HG02943 (cell line): ENCODE results near the gene SPTBN1.

ENCODE experiments used
- ATAC-seq: cut with Tn5 transposase; IDR thresholded peaks from one replicate; pipeline ENCODE4 v1.9.1; 2021; ENCODE audit warnings: mild to moderate bottlenecking, low read depth, moderate library complexity; ENCODE audit not compliant: unreplicated experiment

Gene SPTBN1

DNA sequence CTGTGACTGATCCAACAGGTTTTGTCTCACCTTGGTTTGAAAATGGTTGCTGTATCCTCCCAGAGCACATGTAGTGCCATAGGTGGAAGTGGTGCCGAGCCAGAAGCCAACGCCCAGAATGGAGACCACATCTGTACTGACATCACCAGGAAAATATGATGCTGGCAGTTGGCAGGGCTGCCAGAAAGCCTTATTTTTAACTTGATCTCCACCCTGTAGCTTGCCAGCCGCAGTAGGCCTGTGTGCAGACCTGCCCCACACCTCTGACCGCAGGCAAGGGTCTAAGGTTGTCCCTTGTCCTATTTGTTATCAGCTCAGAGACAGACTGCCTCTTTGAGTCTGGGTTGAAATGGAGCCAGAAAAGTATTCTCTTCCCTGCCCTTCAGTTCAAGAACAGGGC is 143.8 kb downstream of the SPTBN1 start:
- ATAC-seq, result no peak

DNA sequence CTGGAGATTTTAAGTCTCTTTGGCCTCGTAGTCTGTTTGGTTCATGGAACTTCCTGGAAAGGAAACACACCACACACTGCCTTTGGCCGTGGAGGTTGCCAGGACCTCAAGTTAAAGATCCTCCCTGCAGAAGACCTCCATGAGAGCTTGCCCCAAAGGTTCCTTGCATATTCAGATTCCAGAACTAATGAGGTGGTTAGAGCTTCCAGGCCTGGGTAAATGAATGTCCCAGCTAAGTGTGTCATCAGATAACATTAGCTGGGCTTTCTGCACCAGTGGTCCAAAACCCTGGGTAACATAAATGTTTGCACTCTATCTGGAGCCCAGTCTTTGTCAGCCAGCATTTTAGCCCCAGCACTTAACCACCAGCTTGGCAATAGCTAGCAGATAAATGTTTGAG is 145.2 kb downstream of the SPTBN1 start:
- ATAC-seq, result no peak

DNA sequence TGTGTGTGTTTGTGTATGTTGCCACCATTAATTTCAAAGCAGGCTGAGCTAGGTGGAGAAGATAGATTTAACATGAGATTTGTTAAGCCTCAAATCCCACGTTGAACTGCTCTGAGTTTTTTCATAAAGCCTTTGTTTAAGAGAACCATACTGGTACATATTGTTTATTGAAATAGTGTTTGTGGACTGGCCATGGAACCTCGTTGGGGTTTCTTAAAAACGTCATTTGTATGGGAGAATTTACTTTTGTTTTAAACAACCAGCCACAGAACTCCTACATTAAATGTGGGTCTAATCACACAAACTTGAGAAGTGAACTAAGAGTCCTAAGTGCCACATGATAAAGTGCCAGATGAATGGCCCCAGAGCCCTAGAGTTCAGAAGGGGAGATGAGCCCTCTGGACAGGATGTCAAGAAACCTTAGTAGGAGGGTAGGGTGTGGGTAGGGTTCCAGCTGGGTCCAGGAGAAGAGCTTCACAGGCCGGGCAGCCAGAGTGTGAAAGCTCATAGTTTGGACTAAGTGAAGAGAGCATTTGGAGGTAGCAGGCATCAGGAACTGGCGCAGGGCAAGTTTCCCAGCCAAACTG is 146.7 kb downstream of the SPTBN1 start:
- no peak for ATAC-seq

DNA sequence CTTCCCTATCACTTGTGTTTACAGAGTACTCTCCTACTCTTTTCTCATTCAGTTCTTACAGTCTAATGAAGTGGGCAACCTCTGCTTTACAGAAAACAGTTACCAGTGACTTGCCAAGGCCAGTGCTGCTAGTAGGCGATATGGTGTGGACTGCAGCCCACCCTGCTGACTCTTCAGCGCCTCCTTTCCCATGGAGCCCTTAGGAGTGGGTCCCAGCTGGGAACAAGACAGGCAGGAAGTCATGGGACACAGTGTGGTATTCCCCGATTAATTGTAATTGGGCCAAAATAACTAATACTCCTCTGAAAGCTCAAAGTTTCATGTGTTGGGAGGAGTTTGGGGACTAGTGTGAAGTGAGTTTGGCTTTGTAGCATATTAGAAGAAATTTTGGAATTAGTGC is 147.2 kb downstream of the SPTBN1 start:
- no peak for ATAC-seq

DNA sequence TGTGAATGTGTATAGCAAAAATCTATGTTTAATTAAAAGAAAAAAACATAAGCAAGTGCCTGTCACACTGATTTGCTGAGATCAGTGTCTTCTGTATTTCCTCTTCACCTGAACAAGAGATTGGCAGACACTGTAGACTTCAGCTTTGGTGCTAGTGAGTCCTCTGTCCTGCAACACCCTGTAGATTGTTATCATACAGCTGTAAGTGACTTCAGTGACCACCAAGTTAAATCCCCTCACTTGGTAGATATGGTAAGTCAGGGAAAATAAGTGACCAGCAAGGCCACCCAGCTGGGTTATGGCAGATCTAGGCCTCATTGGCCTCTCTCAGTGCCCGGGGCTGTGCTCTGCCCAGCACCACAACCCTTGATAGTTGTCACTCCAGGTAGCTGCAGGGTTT is 147.7 kb downstream of the SPTBN1 start:
- ATAC-seq, result no peak

DNA sequence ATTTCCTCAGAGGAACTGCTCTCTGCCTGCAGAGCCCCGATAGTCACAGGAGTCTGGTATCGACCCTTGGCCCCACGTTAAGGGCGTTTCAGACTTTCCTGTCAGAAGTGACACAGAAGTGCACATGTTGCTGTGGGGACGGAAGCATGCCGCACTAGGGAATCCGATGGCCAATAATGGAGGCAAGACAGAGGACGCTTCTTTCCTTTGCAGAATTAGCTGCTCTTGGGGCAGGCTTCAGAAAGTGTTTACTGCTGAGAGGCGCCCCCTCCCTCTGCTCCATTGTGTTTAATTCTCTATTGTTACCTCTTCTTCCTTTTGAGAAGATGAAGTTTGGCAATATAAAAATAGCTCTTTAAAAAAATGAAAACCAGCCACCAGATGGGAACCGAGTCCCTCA is 148.7 kb downstream of the SPTBN1 start:
- ATAC-seq, result peak; percentile 56

DNA sequence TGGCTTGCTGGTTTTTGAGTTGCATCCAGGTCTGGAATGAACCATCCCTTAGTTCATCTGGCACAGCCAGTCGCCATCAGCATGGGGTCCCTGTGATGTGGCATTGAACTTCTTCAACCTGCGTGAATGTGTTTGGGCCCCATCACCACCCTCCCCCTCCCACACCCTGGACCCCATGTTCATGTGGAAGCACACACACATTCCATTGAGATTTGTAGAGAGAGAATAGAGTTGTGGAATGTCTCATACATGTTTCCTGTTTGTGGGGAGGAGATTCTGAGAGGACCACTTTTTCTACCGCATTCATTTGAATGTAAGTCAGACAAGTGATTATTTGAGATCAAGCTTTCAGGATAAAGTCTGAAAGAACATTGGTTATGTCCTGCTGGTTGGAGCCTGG is 149.7 kb downstream of the SPTBN1 start:
- no peak for ATAC-seq

DNA sequence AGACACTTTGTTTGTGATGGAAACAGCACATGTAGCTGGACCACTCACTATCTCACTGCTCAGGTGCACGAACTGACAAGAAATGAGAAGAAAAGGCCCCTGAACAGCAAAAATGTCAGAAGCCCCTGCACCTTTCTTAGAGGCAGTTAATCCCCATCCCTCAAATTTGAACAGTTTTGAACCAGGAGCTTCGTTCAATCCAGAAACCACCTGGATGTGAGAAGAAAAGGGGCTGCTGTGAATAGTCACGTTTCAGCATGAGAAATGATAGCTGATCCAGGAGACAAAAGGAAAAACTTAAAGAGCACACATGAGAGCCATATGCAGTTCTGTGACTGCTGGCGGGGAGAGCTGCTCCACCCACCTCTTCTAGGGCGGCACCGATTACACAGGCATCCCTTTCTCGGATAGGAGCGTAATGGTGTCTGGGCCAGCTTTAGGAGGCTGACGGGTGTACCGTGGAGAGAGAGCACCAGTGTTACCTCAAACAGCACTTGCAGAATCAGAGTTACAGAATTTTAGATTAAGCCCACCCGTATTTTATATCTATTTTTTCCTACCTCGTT is 150.3 kb downstream of the SPTBN1 start:
- no peak for ATAC-seq

DNA sequence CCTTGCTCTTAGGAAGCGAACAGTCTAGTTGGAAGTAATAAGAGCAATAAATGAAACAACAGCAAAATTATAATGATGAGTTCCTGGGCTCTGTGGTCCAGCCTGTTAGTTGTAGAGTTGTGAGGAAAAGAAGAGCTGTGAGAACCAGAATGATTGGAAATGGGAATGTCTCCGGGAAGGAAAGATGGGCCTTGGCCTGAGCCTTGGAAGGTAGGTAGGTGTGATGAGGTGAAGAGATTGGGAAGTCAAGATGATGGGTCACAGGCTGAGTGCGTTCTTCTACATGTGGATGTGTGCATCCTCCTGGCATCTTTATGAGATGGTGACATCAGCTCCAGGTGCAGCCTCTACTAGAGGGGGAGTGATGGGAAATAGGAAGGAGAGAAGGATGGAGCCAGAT is 152.1 kb downstream of the SPTBN1 start:
- ATAC-seq, result no peak

DNA sequence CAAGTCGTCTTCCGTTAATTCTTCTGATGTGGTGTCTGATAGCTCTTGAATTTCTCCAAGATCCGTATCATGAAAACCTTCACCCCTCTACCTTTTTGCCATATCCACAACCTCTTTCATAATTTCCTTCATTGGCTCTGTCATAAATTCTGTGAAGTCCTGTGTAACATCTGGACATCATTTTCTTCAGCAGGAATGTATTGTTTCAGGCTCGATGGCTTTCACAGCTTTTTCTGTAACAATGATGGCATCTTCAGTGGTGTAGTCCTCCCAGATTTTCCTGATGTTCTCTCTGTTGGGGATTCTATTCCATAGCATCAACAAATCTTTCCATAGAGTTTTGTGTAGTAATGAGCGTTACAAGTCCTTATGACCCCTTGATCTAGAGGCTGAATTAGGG is 153.1 kb downstream of the SPTBN1 start:
- ATAC-seq, result no peak

DNA sequence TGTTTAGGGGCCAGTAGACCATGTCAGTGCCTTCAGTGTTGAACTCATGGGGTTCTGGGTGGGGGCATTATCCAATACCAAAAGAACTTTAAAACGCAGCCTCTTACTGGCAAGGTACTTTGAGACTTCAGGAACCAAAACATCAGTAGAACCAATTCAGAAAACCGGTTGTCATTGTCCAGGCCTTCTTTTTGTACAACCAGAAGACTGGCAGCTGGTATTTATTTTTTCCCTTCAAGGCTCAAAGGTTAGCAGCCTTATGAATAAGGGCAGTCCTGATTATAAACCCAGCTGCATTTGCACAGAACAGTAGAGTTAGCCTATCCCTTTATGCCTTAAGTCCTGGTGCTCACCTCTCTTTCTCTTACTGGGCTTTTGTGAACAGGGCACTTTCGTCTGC is 153.5 kb downstream of the SPTBN1 start:
- ATAC-seq, result no peak

DNA sequence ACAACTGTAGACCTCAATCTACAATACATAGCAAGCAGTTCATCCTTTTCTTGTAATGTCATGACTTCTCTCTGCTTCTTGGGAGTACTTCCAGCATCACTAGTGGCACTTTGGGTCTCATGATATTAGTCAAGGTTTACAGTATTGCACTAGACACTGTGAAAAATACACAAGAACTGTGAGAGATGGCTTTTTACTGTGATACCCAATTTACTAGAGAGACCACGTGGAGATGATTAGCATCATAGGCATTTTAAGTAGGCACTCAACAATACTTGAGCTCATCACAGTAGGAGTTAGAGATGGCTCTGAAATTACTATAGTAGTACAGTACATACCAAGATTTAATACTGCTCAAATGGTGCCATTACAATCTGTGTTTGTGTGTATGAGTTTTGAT is 154.6 kb downstream of the SPTBN1 start:
- no peak for ATAC-seq

DNA sequence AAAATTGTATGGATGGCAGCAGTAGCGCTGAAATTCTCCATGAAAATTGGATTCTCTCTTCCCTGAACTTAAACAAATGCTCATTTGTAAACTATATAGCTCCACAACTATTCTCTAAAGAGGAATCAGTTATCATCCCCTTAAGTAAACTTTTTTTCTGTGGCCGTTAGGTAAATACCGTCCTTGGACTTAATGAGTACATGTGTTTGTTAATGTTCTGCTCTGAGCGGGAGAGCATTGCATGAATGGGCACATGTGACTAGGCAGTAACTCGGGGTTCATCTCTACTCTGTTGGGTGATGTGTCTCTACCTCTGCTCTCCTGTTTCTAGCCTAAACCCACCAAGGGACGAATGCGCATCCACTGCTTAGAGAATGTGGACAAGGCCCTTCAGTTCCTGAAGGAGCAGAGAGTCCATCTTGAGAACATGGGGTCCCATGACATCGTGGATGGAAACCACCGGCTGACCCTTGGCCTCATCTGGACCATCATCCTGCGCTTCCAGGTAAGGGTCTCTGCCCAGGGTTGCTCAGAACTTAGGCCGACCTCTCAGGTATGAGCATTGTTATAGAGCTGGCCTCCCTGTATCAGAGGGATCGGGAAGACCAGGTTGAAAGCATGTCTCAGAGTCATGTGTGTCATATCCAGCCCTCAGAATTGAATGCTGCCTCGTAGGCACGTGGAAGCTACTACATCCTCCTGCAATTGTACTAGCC is 155.9 kb downstream of the SPTBN1 start:
- ATAC-seq, result no peak

DNA sequence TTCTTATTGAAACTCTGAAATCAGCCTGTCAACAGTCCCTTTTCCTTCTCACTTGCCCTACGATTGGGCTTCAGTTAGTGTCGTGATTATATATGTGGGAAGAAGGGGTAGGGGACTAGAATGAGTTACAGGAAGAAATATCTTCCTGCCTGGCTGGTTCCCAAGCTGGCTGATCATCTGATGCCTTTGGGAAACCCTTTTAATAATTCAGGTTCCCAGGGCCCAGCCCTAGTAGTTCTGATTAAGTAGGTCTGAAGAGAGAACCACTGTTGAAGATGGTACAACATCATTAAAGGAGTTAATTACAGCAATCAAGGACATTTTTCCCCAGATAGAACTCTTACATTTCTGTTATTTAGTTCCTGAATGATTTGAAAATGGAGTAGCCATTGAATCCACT is 157.3 kb downstream of the SPTBN1 start:
- no peak for ATAC-seq

DNA sequence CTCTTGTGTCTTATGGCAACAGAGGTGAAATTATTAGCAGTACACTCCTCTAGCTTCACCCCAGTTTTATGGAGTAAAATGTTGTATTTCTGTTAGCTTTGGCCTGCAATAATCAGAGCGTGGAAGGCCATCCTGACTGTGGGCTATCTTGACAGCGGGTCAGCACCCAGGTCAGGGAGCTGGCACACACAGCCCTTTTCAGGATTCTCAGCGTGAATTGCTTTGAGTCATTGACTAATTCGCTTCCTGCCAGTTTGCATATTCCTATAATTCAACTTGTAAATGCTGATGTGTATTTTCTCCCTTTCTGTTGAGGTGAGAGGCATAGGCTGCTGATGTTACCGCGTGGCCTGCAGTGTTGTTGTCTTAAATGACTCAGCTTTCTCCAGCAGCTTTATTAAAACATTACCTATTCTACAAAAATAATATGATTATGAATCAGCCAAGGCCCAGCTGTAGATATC is 157.7 kb downstream of the SPTBN1 start:
- ATAC-seq, result no peak

DNA sequence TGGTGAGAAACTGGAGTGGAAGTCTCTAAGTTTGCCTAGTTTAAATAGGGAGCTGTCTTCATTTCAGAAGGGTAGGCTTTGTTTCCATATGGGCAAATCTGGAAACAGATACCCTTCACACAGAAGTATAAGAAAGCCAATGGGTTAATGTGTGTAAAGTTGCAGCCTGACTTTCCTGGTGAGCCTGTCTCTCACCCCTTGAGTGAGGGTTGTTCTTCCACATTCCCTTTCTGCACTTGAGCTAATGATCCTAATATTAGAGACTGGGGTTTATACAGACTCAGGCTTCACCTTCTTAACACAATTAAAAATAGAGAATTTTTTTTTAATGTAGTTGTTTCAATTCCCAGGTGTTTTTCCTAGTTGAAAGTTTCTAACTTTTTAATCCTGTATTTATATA is 158.7 kb downstream of the SPTBN1 start:
- no peak for ATAC-seq

DNA sequence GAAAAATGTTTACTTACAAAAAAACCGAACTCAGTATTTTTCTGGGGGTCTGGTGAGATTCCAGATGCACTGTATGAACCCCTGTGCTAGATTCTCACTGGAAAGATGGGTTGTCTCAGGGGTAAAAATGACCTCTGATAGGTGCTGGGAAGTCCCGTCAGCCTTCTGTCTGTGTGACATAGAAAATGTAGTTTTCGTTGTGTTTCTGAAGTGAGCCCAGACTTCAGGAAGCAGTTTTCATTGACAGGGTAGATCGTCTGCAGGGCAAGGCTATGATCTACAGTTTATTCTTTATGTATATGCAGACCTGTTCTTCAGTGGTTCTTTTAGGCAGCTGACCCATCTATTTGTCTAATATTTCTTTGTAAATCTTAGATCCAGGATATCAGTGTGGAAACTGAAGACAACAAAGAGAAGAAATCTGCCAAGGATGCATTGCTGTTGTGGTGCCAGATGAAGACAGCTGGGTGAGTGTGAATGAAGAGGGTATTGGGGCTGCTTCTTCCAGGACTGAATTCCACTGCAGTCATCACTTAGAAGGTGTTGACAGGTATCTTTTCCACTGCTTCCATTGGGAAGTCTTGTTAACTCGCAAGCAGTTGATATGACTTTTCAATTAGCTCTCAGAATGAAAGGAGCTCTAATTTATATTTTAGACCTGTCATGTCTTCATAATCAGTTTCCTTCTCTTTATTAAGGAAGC is 159.9 kb downstream of the SPTBN1 start:
- no peak for ATAC-seq

DNA sequence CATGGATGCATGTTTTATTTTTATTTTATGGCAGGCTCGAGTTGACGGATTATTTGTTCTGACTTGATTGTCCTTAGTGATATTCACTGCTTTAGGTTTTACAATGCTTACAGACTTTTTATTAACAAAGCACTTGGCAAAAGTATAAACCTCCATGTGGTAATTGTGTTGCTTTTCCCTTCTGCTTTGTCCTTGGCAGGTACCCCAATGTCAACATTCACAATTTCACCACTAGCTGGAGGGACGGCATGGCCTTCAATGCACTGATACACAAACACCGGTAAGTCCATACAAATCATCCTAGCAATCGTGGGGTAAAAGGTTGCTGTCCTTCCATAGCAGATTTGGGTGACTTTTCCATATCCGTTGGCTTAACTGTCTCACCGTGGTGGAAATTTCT is 161.3 kb downstream of the SPTBN1 start:
- no peak for ATAC-seq

DNA sequence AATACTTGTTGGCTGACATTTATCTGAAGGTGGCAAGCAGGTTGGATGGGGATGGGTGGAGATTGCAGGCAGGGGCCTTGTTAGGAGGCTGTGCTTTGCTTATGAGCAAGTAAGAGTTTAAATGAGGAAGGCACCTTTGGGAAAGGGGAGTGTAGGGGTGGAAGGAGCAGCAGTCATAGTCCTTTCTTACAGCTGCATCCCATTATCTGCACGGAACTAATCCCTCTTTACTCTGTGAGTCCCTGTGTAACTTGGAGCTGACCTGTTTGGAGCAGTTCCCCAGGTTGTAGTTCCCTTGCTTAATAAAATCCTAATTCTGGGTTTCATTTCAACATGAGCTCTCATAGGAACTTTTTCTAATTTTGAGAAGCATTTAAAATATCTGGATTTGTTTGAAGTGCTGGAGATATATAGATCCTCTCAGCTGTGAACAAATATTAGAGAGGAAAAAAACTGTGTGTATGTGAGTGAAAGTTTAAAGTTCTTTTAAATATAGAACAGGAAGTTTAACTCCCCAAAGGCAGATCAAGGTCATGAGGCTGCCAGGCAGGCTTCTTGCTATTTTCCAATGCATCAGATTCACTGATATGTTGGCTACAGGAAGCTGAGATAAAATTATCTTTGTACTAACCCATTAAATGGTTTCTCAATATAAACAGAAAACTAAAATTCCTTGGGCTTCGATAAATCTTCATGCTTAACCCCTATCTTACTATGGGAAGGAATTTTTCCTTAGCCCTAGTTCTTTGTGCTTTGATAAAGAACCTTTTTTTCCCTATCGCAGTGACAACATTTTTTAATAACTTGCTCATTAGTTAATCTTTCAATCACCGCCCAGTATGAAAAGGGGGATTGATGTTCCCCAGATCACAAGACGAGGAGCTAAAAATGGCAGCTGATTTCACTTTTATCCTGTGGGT is 162.8 kb downstream of the SPTBN1 start:
- no peak for ATAC-seq

DNA sequence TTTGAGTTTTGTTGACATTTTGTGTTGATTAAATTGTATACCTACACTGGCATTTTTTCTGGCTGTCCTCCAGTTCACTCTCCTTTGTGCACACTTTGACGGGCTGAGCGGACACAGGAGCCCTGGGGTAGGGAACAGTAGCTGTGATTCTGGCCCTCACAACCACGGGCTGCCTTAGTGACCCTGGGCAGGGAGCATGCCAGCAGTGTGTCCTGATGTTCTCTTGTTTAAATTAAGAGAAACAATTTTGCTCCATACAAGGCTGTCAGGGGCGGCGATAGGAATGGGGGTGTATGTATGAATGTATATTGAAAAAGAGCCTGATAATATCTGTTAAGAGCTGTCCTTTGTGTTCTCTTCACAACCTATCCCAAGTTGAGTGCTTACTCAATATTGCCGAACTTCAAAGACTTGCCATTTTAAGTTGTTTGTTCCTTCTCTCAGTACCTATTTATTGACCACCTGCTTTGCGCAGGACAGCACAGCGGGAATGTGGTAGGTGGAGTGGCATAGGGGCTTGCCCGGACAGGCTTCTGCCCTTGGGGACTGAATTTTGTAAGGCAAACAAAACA is 163.6 kb downstream of the SPTBN1 start:
- no peak for ATAC-seq
